GM15510 (cell line): ENCODE data around the gene CC2D2B.

ENCODE experiments used
- POLR2A ChIP-seq: IDR thresholded peaks from 3 replicates; pipeline ENCODE4 v1.6.1; 2011; ENCODE audit warnings: borderline replicate concordance; ENCODE audit not compliant: insufficient read length; ENCODE audit errors: extremely low read depth

CC2D2B gene

GRCh38 chr10:95889830-95890229 is 17.9 kb upstream of the CC2D2B start:
- no peak for TF ChIP-seq POLR2A

- no peak for TF ChIP-seq POLR2A
Measured at GRCh38 chr10:95896071-95896850, 11.5 kb upstream of the CC2D2B start.

- TF ChIP-seq POLR2A = no peak
Measured at GRCh38 chr10:95906677-95907455, 909 bp upstream of the CC2D2B start.

- no peak for TF ChIP-seq POLR2A
Measured at GRCh38 chr10:95908450-95908849, 675 bp downstream of the CC2D2B start.

GRCh38 chr10:95909561-95909960 is 1.8 kb downstream of the CC2D2B start:
- TF ChIP-seq POLR2A = no peak

- no peak for TF ChIP-seq POLR2A
Measured at GRCh38 chr10:95920798-95921426, 13.1 kb downstream of the CC2D2B start.

GRCh38 chr10:95925033-95925432 is 17.3 kb downstream of the CC2D2B start:
- no peak for TF ChIP-seq POLR2A

- TF ChIP-seq POLR2A = no peak
Measured at GRCh38 chr10:95935429-95935828, 27.7 kb downstream of the CC2D2B start.

- TF ChIP-seq POLR2A = no peak
Measured at GRCh38 chr10:95941115-95941514, 33.3 kb downstream of the CC2D2B start.

GRCh38 chr10:95963202-95963990 is 55.6 kb downstream of the CC2D2B start:
- TF ChIP-seq POLR2A = no peak

- TF ChIP-seq POLR2A = no peak
Measured at GRCh38 chr10:95963991-95964389, 56.2 kb downstream of the CC2D2B start.

- no peak for TF ChIP-seq POLR2A
Measured at GRCh38 chr10:95964756-95965155, 57.0 kb downstream of the CC2D2B start.

- no peak for TF ChIP-seq POLR2A
Measured at GRCh38 chr10:95976362-95977229, 68.8 kb downstream of the CC2D2B start.

GRCh38 chr10:95982200-95982599 is 74.4 kb downstream of the CC2D2B start:
- TF ChIP-seq POLR2A = no peak

- no peak for TF ChIP-seq POLR2A
Measured at GRCh38 chr10:95987685-95988426, 80.1 kb downstream of the CC2D2B start.
